ENCODE data around the gene GNAI1.

GNAI1 gene

GRCh38 chr7:80272560-80273239 is 138.1 kb downstream of the GNAI1 start:
- in situ Hi-C loops (cut with MboI; ENCODE audit: low sequenced_read_pairs): no loop called here
- Histone ChIP-seq H3K9me3 (no peaks in the 10 kb centered on the region), H3K4me3 (no peak overlapping the region), H3K36me3 (replicated peaks) (no peaks in the 10 kb centered on the region), H3K27me3 (ENCODE audit: low read depth) (no peaks in the 10 kb centered on the region), H3K4me1 (peaks cover 8% of the 10 kb centered on the region)
- no peak for DNase-seq (ENCODE audit: low spot score in 2 of 2)

GRCh38 chr7:80273327-80273726 is 138.7 kb downstream of the GNAI1 start:
- DNase-seq (ENCODE audit: low spot score in 2 of 2): no peak
- H3K4me3 ChIP-seq: no peak overlapping the region

GRCh38 chr7:80275192-80275605 is 140.6 kb downstream of the GNAI1 start:
- Histone ChIP-seq H3K4me3 (no peak overlapping the region), H3K4me1 (peaks cover 18% of the 10 kb centered on the region), H3K9me3 (no peaks in the 10 kb centered on the region), H3K27me3 (ENCODE audit: low read depth) (no peaks in the 10 kb centered on the region), H3K36me3 (replicated peaks) (no peaks in the 10 kb centered on the region)
- in situ Hi-C loops (cut with MboI; ENCODE audit: low sequenced_read_pairs): no loop called here
- no peak for DNase-seq (ENCODE audit: low spot score in 2 of 2)

More at GRCh38 chr7:80273327-80273726, 138.7 kb downstream of the GNAI1 start:
- Histone ChIP-seq H3K9me3 (no peaks in the 10 kb centered on the region), H3K36me3 (replicated peaks) (no peaks in the 10 kb centered on the region), H3K4me1 (peaks cover 15% of the 10 kb centered on the region), H3K27me3 (ENCODE audit: low read depth) (no peaks in the 10 kb centered on the region)
- in situ Hi-C loops (cut with MboI; ENCODE audit: low sequenced_read_pairs): no loop called here
